Smooth muscle cell (in vitro differentiated cells): ENCODE measurements around the gene ERN2. TPM values are rescaled to one million over a fixed set of nuclear protein-coding genes. Genes with fewer than 3 reads are reported as not detected.

Experiments
- DNase-seq: peaks from one replicate; lab custom pipeline; 2025; ENCODE audit not compliant: unreplicated experiment; lab: John Stamatoyannopoulos, UW
- H2AFZ ChIP-seq: fragments of 200-600 bp; sonication (generic); 2 replicates; pipeline ENCODE4 v1.6.0; 2016; ENCODE audit warnings: antibody characterized with exemption, low read depth, mild to moderate bottlenecking
- H3F3A ChIP-seq: fragments of 200-600 bp; sonication (generic); 2 replicates; pipeline ENCODE4 v1.6.0; 2017; ENCODE audit warnings: antibody characterized with exemption, low read depth
- H3K27ac ChIP-seq: fragments of 200-600 bp; sonication (generic); 2 replicates; pipeline ENCODE4 v1.5.1; 2016; ENCODE audit warnings: low read depth, mild to moderate bottlenecking
- H3K27me3 ChIP-seq: fragments of 200-600 bp; sonication (generic); 2 replicates; pipeline ENCODE4 v1.6.1; 2016; ENCODE audit warnings: low read depth, mild to moderate bottlenecking
- H3K36me3 ChIP-seq: fragments of 200-600 bp; sonication (generic); 2 replicates; pipeline ENCODE4 v1.5.1; 2016; ENCODE audit warnings: low read depth
- H3K4me1 ChIP-seq: fragments of 200-600 bp; sonication (generic); 2 replicates; pipeline ENCODE4 v1.5.1; 2016; ENCODE audit warnings: low read depth
- H3K4me2 ChIP-seq: fragments of 200-600 bp; sonication (generic); 2 replicates; pipeline ENCODE4 v1.6.0; 2016; ENCODE audit warnings: mild to moderate bottlenecking
- H3K4me3 ChIP-seq: fragments of 200-600 bp; sonication (generic); 2 replicates; pipeline ENCODE4 v1.5.1; 2016; ENCODE audit warnings: mild to moderate bottlenecking
- H3K79me2 ChIP-seq: fragments of 200-600 bp; sonication (generic); 2 replicates; pipeline ENCODE4 v1.6.0; 2016; ENCODE audit warnings: low read depth, mild to moderate bottlenecking
- H3K9ac ChIP-seq: fragments of 200-600 bp; sonication (generic); 2 replicates; pipeline ENCODE4 v1.6.0; 2016; ENCODE audit warnings: low read depth
- H3K9me3 ChIP-seq: fragments of 200-600 bp; sonication (generic); replicated peaks from 2 replicates; pipeline ENCODE4 v1.5.1; 2016; ENCODE audit warnings: low read depth
- H4K20me1 ChIP-seq: fragments of 200-600 bp; sonication (generic); 2 replicates; pipeline ENCODE4 v1.6.0; 2016; ENCODE audit warnings: low read depth
- CTCF ChIP-seq: fragments of 200-600 bp; sonication (generic); IDR thresholded peaks from 2 replicates; pipeline ENCODE4 v1.5.1; 2017; ENCODE audit warnings: borderline replicate concordance, mild to moderate bottlenecking, antibody characterized with exemption; ENCODE audit not compliant: insufficient read depth, poor library complexity, severe bottlenecking
- WGBS: methylation state at CpG from one replicate; pipeline ENCODE4 v1.1.7; 2016; ENCODE audit warnings: low lambda C conversion rate; 5-methylcytosine and 5-hydroxymethylcytosine counted together
- polyA plus RNA-seq: library from polyadenylated mRNA; unstranded; fragments of >200 nt; fragmentation: Nextera tagmentation; extraction: Ambion mirVana; gene quantifications from 2 replicates; pipeline ENCODE4 v1.2.1, GENCODE V29; 2016
- total RNA-seq: library from RNA; depleted of rRNA; stranded (reverse); fragments of >200 nt; gene quantifications from 2 replicates; pipeline ENCODE4 v1.2.3, GENCODE V29; 2014

ERN2 gene
- total and polyA plus RNA-seq, 2 experiments from 2014 or later = not detected

DNA sequence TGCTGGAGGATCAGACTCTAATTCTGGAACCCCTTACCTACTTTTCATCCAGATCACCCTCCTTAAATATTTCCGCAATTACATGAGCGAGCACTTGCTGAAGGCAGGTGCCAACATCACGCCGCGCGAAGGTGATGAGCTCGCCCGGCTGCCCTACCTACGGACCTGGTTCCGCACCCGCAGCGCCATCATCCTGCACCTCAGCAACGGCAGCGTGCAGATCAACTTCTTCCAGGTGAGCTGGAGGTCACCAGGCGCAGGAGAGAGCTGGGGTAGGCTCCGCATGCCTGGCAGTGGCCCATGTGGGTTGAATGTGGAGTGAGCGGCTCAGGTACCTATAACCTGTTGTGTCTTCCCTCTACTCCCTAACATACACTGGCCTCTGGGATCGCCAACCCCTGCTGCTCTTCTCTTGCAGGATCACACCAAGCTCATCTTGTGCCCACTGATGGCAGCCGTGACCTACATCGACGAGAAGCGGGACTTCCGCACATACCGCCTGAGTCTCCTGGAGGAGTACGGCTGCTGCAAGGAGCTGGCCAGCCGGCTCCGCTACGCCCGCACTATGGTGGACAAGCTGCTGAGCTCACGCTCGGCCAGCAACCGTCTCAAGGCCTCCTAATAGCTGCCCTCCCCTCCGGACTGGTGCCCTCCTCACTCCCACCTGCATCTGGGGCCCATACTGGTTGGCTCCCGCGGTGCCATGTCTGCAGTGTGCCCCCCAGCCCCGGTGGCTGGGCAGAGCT lies 23.4 kb downstream of the ERN2 start:
- Histone ChIP-seq H3K27me3 (no peaks in the 10 kb centered on the region), H3K36me3 (no peaks in the 10 kb centered on the region), H3K4me3 (no peak overlapping the region), H3F3A (peaks cover 5% of the 10 kb centered on the region), H2AFZ (no peak overlapping the region), H4K20me1 (no peaks in the 10 kb centered on the region), H3K27ac (no peak overlapping the region), H3K9ac (no peak overlapping the region), H3K9me3 (no peaks in the 10 kb centered on the region), H3K4me1 (peaks cover 3% of the 10 kb centered on the region), H3K4me2 (no peak overlapping the region), H3K79me2 (no peaks in the 10 kb centered on the region)
- no peak for DNase-seq
- TF ChIP-seq CTCF = no peak
- 98% methylated on average over 36 of the region's 36 CpGs for WGBS

GRCh38 chr16:23687034-23687808 lies 25.8 kb downstream of the ERN2 start:
- no peak overlapping the region for H3K9ac ChIP-seq
- TF ChIP-seq CTCF = no peak
- no peaks in the 10 kb centered on the region for H3K4me1 ChIP-seq
- DNase-seq = no peak
- no peaks in the 10 kb centered on the region for H4K20me1 ChIP-seq
- no peak overlapping the region for H3K4me3 ChIP-seq
- no peaks in the 10 kb centered on the region for H3K9me3 ChIP-seq
- 94% methylated on average over 16 of the region's 16 CpGs for WGBS
- no peak overlapping the region for H2AFZ ChIP-seq
- no peaks in the 10 kb centered on the region for H3F3A ChIP-seq
- no peaks in the 10 kb centered on the region for H3K27me3 ChIP-seq
- no peak overlapping the region for H3K4me2 ChIP-seq
- no peaks in the 10 kb centered on the region for H3K79me2 ChIP-seq
- no peaks in the 10 kb centered on the region for H3K36me3 ChIP-seq
- H3K27ac ChIP-seq = no peak overlapping the region

DNA sequence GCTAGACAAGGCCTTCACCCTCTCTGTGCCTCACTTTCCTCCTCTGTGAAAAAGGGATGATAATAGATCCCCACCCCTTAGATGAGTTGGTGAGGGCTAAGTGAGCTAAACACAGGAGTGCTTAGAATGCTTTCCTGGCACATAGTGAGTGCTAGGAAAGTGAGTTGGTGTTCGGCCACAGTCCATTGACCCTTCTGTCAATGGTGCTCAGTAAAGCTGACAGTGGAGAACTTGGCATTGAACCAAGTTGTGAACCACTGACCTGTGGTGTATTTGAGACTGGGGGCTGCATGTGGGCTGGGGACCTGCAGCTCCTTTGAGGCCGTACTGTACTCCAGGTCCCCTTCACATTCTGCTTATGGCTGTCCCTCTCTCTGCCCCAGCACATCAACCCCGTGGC lies 29.5 kb downstream of the ERN2 start:
- no peaks in the 10 kb centered on the region for H3K27me3 ChIP-seq
- WGBS = 96% methylated on average over 3 of the region's 3 CpGs
- H3K27ac ChIP-seq = no peak overlapping the region
- H3K9me3 ChIP-seq = no peaks in the 10 kb centered on the region
- H3K4me3 ChIP-seq = no peak overlapping the region
- H3K9ac ChIP-seq = no peak overlapping the region
- DNase-seq = no peak
- H3K4me1 ChIP-seq = peaks cover 11% of the 10 kb centered on the region
- H2AFZ ChIP-seq = no peak overlapping the region
- no peaks in the 10 kb centered on the region for H3F3A ChIP-seq
- H3K36me3 ChIP-seq = no peaks in the 10 kb centered on the region
- H3K4me2 ChIP-seq = no peak overlapping the region
- peaks cover 15% of the 10 kb centered on the region for H4K20me1 ChIP-seq
- no peak for TF ChIP-seq CTCF
- peaks cover 23% of the 10 kb centered on the region for H3K79me2 ChIP-seq
